Left cardiac atrium (tissue), 4 donors: ENCODE data around the gene KIF2C. TPM values are rescaled to one million over a fixed set of nuclear protein-coding genes. Genes with fewer than 3 reads are reported as not detected.
"Not testable (repeated sequence)": the region's sequence is repeated elsewhere in the genome, so short reads cannot be mapped to it uniquely, and the experiment has no call there.

ENCODE experiments used
- ATAC-seq, 2 donors: fragments of 200-7000 bp; cut with Tn5 transposase; one replicate each; pipeline ENCODE4 v1.9.1; 2020; ENCODE audit warnings: mild to moderate bottlenecking in 2 of 2, moderate library complexity in 2 of 2
- DNase-seq: peaks from one replicate; pipeline ENCODE4 v3.0.0-alpha.2; 2020
- intact Hi-C, 2 donors: fragments of 100-400 bp; cut with DNase I; formaldehyde crosslinking; loops; one replicate each; pipeline versions ENCODE4 v1.14.1 to v1.15.1; 2022 to 2023
- total RNA-seq, 2 donors: library from RNA; stranded (reverse); fragmentation: NEBNext Ultra II Directional; extraction: Animal tissue kit (Norgen Biotek cat#: 25700); gene quantifications; one replicate each; pipeline ENCODE4 v1.2.1, GENCODE V29; 2021
- donor health status: DM: no; HTN: yes; CAD: no.
- donor health status: DM: no; HTN: yes; CAD: no; lungs with severe emphysema.
- donor health status: DM: yes; HTN: yes; CAD: no.
- donor health status: Dilated cardiomyopathy.

The KIF2C gene
- total RNA-seq, 2 donors from 2014 or later, result 1.2 TPM

DNA sequence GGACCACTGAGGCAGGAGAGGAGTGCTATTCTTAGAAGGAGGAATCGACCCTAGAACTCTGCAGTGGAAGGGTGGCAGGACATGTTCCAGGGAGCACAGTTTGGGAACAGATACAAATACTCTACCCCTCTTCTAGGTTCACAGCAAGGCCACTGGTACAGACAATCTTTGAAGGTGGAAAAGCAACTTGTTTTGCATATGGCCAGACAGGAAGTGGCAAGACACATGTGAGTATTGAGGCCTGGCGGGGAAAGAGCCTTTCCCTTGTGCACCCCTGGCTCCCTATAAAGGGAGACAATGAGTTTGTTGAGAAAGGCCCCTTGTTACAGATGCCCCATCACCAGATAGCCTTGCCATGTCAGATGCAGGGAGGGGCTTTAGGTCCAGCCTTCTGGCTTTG is 17.8 kb downstream of the KIF2C start:
- ATAC-seq, result no peak
- DNase-seq, result no peak
- intact Hi-C loops, result no loop called here

DNA sequence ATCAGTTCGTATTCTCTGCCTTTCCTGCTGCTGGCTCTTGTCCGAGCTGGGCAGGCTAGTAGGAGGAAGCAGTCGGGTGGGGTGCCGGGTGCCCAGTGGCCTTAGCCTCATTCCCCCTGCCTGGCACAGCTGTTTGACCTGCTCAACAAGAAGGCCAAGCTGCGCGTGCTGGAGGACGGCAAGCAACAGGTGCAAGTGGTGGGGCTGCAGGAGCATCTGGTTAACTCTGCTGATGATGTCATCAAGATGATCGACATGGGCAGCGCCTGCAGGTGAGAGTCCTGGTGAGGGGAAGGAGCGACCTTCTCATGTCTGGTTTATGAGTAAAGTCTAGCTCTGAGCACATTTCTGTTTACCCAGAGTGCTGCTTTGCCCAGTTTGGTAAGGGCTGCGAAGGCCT is 19.4 kb downstream of the KIF2C start:
- no peak for DNase-seq
- intact Hi-C loops, result no loop called here
- no peak for ATAC-seq

DNA sequence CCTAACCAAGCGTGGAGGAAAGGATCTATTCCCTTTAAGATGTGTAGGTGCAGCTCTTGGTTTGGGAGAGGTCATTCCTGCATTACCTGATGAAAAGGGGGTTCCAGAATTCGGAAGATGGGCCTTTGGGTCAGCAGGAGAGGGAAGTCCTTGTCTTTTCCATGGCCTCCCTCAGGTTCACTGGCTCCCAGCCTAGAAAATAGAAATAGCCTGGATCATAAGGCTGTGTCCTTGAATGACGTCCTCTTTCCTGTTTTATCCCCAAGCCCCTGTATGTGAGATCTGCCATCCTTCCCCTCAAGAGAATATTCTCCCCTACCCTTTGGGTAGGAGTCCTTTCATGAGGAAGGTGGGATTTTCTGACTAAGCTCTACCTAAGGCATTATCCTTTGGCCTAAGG is 21.2 kb downstream of the KIF2C start:
- no peak for ATAC-seq
- no peak for DNase-seq
- intact Hi-C loops, result no loop called here

DNA sequence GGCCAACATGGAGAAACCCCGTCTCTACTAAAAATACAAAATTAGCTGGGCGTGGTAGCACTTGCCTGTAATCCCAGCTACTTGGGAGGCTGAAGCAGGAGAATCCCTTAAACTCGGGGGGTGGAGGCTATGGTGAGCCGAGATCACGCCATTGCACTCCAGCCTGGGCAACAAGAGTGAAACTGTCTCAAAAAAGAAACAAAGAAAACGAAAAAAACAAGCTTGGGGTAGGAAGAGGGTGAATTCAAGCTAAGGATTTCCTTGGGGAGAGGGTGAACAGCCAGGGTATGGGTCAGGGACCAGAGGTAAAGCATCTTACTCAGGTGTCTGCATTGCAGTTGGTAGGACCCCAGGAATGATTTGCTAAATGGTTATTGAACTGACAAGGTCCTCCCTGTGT is 26.8 kb downstream of the KIF2C start:
- intact Hi-C loops, DNase-seq, ATAC-seq: not testable (repeated sequence)

DNA sequence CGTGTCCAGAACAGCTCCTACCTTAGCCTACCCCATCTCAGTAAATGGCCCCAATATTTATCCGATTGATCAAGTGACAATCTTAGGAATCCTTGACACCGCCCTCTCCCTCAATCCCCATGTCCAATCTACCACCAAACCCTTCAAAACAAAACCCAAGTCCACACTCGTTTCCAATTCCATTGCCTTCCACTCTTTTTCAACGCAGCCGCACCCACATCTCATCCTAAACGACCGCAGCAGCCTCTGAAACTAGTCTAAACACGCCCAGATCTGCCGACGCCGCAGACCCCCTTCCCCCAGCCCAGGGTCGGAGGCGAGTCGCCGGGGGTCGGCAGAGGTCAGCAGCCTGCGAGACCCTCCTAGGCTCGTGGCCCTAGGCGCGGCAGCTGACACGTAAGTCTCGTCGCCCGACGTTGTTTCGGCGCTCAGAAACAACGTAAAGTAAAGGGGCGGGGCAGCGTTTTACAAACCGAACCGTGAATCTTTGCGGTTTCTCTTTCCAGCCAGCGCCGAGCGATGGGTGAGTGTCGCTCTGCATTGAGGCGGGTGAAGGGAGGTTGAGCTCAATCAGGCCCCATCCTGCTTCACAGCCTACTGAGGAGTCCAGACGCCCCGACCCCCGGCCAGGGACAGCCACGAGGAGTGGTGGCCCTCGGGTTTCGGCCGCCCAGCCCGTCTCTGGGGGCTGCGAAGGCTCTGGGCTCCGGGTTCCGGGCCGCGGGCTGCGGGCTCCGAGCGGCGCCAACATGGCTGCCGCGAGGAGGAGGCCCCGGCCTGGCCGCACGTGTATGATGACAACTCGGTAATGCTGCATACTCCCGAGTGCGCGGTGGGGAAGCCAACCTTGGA is 35.7 kb downstream of the KIF2C start, which contains the start of gene RPS8:
Gene RPS8, plus strand, starts transcription at position 463 of the 852 bp plus-strand sequence. Its CDS starts 57 bp downstream, at position 520.
- peak; percentile 92 to 94 for ATAC-seq
- intact Hi-C loops, result no loop called here
- peak; percentile 94 for DNase-seq

GRCh38 chr1:44775930-44776729 is 36.5 kb downstream of the KIF2C start:
- DNase-seq, result peak; percentile 57
- intact Hi-C loops, result no loop called here

DNA sequence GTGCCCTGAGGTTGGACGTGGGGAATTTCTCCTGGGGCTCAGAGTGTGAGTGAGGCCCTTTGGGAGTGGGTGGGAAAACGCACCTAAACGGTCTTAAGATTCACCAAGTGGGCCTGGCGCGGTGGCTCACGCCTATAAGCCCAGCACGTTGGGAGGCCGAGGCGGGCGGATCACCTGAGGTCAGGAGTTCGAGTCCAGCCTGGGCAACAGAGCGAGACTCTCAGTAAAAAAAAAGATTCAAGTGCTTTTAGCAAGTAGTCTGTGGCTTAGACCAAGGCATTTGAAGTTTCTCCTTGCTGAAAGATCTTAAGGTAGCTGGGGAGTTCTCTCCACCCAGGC is 37.1 kb downstream of the KIF2C start:
- intact Hi-C loops, result no loop called here
- DNase-seq (no peak), ATAC-seq (no peak)

More at GRCh38 chr1:44775930-44776729, 36.5 kb downstream of the KIF2C start:
- ATAC-seq, result peak; percentile 5 to 10

DNA sequence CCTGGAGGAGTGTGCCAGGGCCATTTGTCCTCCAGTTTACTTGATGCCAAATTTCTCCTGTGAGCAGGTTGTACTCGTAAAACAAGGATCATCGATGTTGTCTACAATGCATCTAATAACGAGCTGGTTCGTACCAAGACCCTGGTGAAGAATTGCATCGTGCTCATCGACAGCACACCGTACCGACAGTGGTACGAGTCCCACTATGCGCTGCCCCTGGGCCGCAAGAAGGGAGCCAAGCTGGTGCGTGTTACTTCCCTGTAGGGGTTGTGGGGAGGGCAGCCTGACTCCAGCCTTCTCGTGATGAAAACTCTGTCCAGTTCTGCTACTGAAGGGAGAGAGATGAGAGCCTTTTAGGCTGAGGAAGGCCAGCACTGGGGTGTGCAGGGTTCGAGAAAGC is 37.9 kb downstream of the KIF2C start:
- intact Hi-C loops, result no loop called here
- no peak for ATAC-seq
- no peak for DNase-seq

- DNase-seq (no peak), ATAC-seq (no peak)
- intact Hi-C loops, result no loop called here
Measured at GRCh38 chr1:44777969-44778635, 38.5 kb downstream of the KIF2C start.

GRCh38 chr1:44778705-44779576 is 39.3 kb downstream of the KIF2C start:
- DNase-seq (no peak), ATAC-seq (no peak)
- intact Hi-C loops, result no loop called here

GRCh38 chr1:44780583-44781121 is 41.0 kb downstream of the KIF2C start:
- intact Hi-C loops, result loop anchor here in 1 of 2 donors (10.0 kb wide), 1 partner anchor 54 kb away; no protein-coding TSS in a partner anchor
- no peak for ATAC-seq
- DNase-seq, result no peak

GRCh38 chr1:44783697-44784093 is 44.1 kb downstream of the KIF2C start:
- intact Hi-C loops, result loop anchor here in 1 of 2 donors (10.0 kb wide), 1 partner anchor 51 kb away; no protein-coding TSS in a partner anchor
- no peak for DNase-seq

DNA sequence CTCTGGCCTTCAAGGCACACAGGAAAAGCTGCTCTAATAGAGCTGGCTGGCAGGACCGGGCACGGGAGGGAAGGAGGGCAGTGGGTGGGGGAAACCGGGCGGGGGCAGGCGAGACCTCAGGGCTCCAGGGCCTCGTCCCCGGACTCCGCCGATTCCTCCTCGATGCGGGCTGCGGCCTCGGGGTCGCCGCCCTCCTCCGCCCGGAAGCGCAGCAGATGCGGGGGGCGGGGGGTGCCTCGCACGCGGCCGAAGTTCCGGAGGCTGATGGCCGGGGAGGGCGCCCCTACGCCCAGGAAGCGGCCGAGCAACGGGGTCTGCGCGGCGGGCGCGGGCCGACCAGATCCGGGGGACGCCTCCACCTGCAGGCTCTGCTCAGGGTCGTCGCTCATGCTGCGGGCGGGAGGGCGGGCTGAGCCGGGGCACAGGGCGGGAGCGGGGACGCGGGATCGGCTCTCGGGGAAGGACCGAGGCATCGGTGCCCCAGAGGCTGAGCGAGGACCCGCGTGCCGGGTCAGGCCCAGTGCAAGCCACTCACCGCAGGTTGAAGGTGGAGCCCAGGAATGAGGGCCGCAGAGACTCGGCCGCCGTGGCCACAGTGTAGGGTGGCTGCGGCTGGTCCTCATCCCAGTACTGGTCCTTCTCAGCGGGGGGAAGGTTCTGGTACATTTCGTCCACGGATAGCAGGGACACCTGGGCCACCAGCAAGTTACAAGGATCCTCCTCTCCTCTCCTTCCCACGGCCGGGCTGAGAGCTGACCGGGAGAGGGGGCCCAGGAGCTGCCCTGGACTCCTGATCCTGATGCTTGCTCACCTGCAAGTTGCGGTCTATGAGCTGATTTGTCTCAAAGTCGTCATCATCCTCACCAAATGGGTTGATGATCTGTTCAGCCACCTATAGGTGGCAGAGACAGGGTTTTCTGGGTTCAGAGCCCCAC is 44.7 kb downstream of the KIF2C start:
- peak; percentile 29 to 42 for ATAC-seq
- peak; percentile 45 for DNase-seq
- intact Hi-C loops, result loop anchor here (5.0 to 10.0 kb wide), 2 partner anchors 50 to 53 kb away; no protein-coding TSS in a partner anchor

More at GRCh38 chr1:44783697-44784093, 44.1 kb downstream of the KIF2C start:
- no peak for ATAC-seq

DNA sequence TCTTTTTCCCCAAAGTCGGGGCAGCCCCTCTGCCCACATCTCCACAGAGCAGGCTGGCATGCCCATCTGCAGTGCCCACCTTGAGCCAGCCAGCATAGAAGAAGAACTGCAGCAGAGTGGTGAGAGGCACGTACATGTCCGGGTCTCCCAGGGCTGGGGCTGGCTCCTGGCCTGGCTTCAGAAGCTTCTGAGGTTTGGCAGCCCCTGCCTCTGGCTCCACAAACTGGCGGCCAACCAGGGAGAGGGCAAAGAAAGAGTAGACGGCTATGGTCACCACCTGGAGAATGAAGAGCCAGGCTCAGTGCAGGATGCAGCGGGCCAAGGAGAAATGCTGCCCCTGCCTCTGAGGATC is 45.4 kb downstream of the KIF2C start:
- intact Hi-C loops, result loop anchor here (5.0 to 10.0 kb wide), 2 partner anchors 50 to 52 kb away; no protein-coding TSS in a partner anchor
- ATAC-seq (no peak), DNase-seq (no peak)

DNA sequence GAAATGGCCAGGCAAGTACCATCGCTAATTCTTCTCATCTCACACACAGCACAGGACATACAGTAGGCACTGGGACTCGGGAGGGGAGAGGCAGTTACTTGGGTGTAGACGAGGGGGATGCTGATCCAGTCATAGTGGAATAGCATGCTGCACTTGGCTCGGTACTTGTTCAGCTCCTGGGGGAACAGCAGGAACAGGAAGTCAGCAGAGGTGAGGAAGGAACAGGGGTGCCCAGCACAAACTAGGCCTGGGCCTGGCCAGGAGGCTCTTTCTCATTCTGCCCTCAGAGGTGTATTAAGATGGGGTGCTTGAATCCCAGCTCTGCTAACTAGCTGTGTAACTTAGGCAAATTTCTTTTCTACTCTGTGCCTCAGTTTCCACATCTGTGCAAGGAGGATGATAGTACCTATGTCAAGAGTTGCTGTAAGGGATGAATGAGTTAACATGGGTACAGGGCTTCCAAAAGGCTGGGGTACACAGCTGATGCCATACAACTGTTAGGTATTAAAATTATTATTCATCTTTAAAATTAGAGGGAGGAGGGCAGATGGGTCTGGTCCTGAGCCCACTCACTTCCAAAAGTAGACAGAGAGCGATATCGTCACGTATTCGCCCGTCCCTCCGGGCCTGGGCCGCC is 46.0 kb downstream of the KIF2C start:
- no peak for DNase-seq
- intact Hi-C loops, result loop anchor here (5.0 to 10.0 kb wide), 2 partner anchors 49 to 52 kb away; no protein-coding TSS in a partner anchor
- no peak for ATAC-seq

- DNase-seq, result peak; percentile 69
- ATAC-seq, result peak; percentile 64 to 73
- intact Hi-C loops, result loop anchor here (5.0 to 10.0 kb wide), 2 partner anchors 49 to 51 kb away; no protein-coding TSS in a partner anchor
Measured at GRCh38 chr1:44786138-44786840, 46.7 kb downstream of the KIF2C start.
